H1 (cell line): ENCODE results near the gene CGB3. TPM values are rescaled to one million over a fixed set of nuclear protein-coding genes. Genes with fewer than 3 reads are reported as not detected.

ENCODE experiments used
- CREB1 ChIP-seq: IDR thresholded peaks from 2 replicates; pipeline ENCODE4 v1.6.1; 2012; ENCODE audit warnings: inconsistent platforms
- CTCF ChIP-seq, 3 experiments: IDR thresholded peaks; 1 replicate in 2 of 3; 2 replicates in 1 of 3; pipeline versions ENCODE4 v1.5.1 to v1.6.1; 2011; ENCODE audit warnings: low read length in 3 of 3, mild to moderate bottlenecking in 3 of 3, inconsistent platforms in 2 of 3, low read depth in 1 of 3, moderate library complexity in 1 of 3; ENCODE audit not compliant: insufficient read depth in 1 of 3; ENCODE audit errors: control extremely low read depth in 1 of 3
- SP1 ChIP-seq: IDR thresholded peaks from 2 replicates; pipeline ENCODE4 v1.6.1; 2011; ENCODE audit warnings: low read depth, low read length
- polyA plus RNA-seq, 7 experiments: library from polyadenylated mRNA; depleted of rRNA in 3 of 7; stranded (reverse) in 5 of 7; unstranded in 2 of 7; fragments of >200 nt in 5 of 7; fragments of 200-250 nt in 2 of 7; gene quantifications; 1 replicate in 5 of 7; 2 replicates in 1 of 7; 4 replicates in 1 of 7; pipeline versions ENCODE4 v1.2.1 to v1.2.3, GENCODE V29; 2011 to 2013; ENCODE audit warnings: missing spikeins in 2 of 7, mixed read lengths in 2 of 7
- total RNA-seq: library from RNA; stranded (reverse); fragmentation: NEBNext Ultra II Directional; extraction: Animal tissue kit (Norgen Biotek cat#: 25700); gene quantifications from 2 replicates; pipeline ENCODE4 v1.2.1, GENCODE V29; 2021

CGB3 gene
- total and polyA plus RNA-seq, 2 of the 8 experiments (the other 6 are each of a cell fraction or from before 2014, with no cell fraction given), result not detected

GRCh38 chr19:49017666-49018351 is 6.3 kb downstream of the CGB3 start (continued):
- TF ChIP-seq CREB1 (peak; percentile 85), SP1 (no peak), CTCF (IDR thresholded peaks at IDR 0.05; ENCODE audit: control extremely low read depth in 1 of 3, insufficient read depth in 1 of 3, low read depth in 1 of 3, low read length in 3 of 3) (peak; percentile 8 to 35 (median 32))
